ENCODE results near the gene PRELID3B.

Gene PRELID3B

GRCh38 chr20:59042151-59042795, at the start of gene PRELID3B:
TSS of gene PRELID3B (minus strand) at chr20:59042786. CDS start at chr20:59042730, 56 bp downstream.
- peak; percentile 32 for DNase-seq (ENCODE audit: low read depth)

GRCh38 chr20:59087829-59088433, 45.3 kb upstream of the PRELID3B start:
- DNase-seq (ENCODE audit: low read depth) = peak; percentile 66

GRCh38 chr20:59086923-59087322, 44.3 kb upstream of the PRELID3B start:
- DNase-seq (ENCODE audit: low read depth) = no peak

GRCh38 chr20:59084041-59084850, 41.7 kb upstream of the PRELID3B start:
- no peak for DNase-seq (ENCODE audit: low read depth)

GRCh38 chr20:59082981-59083380, 40.4 kb upstream of the PRELID3B start:
- peak; percentile 89 for DNase-seq (ENCODE audit: low read depth)

GRCh38 chr20:59082077-59082740, 39.6 kb upstream of the PRELID3B start:
- peak; percentile 75 for DNase-seq (ENCODE audit: low read depth)

- no peak for DNase-seq (ENCODE audit: low read depth)
These were observed 38.5 kb upstream of the PRELID3B start for GRCh38 chr20:59081036-59081435.

- no peak for DNase-seq (ENCODE audit: low read depth)
These were observed 35.6 kb upstream of the PRELID3B start for GRCh38 chr20:59078231-59078630.

GRCh38 chr20:59077705-59078104, 35.1 kb upstream of the PRELID3B start:
- no peak for DNase-seq (ENCODE audit: low read depth)

GRCh38 chr20:59075934-59076508, 33.4 kb upstream of the PRELID3B start:
- no peak for DNase-seq (ENCODE audit: low read depth)

- DNase-seq (ENCODE audit: low read depth) = no peak
These were observed 31.9 kb upstream of the PRELID3B start for GRCh38 chr20:59074456-59074855.

- no peak for DNase-seq (ENCODE audit: low read depth)
These were observed 31.0 kb upstream of the PRELID3B start for GRCh38 chr20:59073582-59073981.

- DNase-seq (ENCODE audit: low read depth) = no peak
These were observed 28.6 kb upstream of the PRELID3B start for GRCh38 chr20:59071216-59071615.

- no peak for DNase-seq (ENCODE audit: low read depth)
These were observed 26.4 kb upstream of the PRELID3B start for GRCh38 chr20:59069026-59069425.

GRCh38 chr20:59068534-59068933, 25.9 kb upstream of the PRELID3B start:
- DNase-seq (ENCODE audit: low read depth) = no peak

- DNase-seq (ENCODE audit: low read depth) = no peak
These were observed 21.7 kb upstream of the PRELID3B start for GRCh38 chr20:59064214-59064722.

- DNase-seq (ENCODE audit: low read depth) = peak; percentile 76
These were observed 21.0 kb upstream of the PRELID3B start for GRCh38 chr20:59063358-59064213.

GRCh38 chr20:59062081-59062480, 19.5 kb upstream of the PRELID3B start:
- DNase-seq (ENCODE audit: low read depth) = no peak

GRCh38 chr20:59055302-59055701, 12.7 kb upstream of the PRELID3B start:
- peak; percentile 35 for DNase-seq (ENCODE audit: low read depth)

GRCh38 chr20:59051666-59052185, 9.1 kb upstream of the PRELID3B start:
- DNase-seq (ENCODE audit: low read depth) = no peak

GRCh38 chr20:59050437-59050836, 7.9 kb upstream of the PRELID3B start:
- no peak for DNase-seq (ENCODE audit: low read depth)

Measured in EH (cell line).